Lung (tissue), 12 donors: Measurements from ENCODE around the gene CNGA1. TPM values are rescaled to one million over a fixed set of nuclear protein-coding genes. Genes with fewer than 3 reads are reported as not detected.
"Not testable (repeated sequence)": the region's sequence is repeated elsewhere in the genome, so short reads cannot be mapped to it uniquely, and the experiment has no call there.

Experiments
- ATAC-seq: fragments of 200-7000 bp; cut with Tn5 transposase; one replicate; pipeline ENCODE4 v1.9.1; 2020; ENCODE audit warnings: moderate number of reproducible peaks; ENCODE audit not compliant: insufficient read depth, low FRiP score
- DNase-seq, 3 donors: peaks; one replicate each; pipeline ENCODE4 v3.0.0-alpha.2; 2013 to 2017
- H3K27ac ChIP-seq, 2 donors: one replicate each; pipeline ENCODE4 v1.5.1; 2013; ENCODE audit warnings: mild to moderate bottlenecking in 2 of 2, moderate library complexity in 2 of 2, control low read depth in 1 of 2, inconsistent platforms in 1 of 2, low read depth in 1 of 2, low read length in 1 of 2
- H3K27me3 ChIP-seq, 3 donors: one replicate each; pipeline ENCODE4 v1.5.1; 2013; ENCODE audit warnings: low read length in 2 of 3; ENCODE audit not compliant: control insufficient read depth in 3 of 3, insufficient read depth in 3 of 3
- H3K36me3 ChIP-seq, 4 donors: one replicate each; pipeline ENCODE4 v1.5.1; 2013; ENCODE audit warnings: low read length in 4 of 4, mild to moderate bottlenecking in 1 of 4, moderate library complexity in 1 of 4; ENCODE audit not compliant: control insufficient read depth in 4 of 4, insufficient read depth in 4 of 4
- H3K4me1 ChIP-seq, 5 donors: one replicate each; pipeline ENCODE4 v1.5.1; 2013; ENCODE audit warnings: low read length in 5 of 5, mild to moderate bottlenecking in 2 of 5, moderate library complexity in 1 of 5; ENCODE audit not compliant: control insufficient read depth in 5 of 5, insufficient read depth in 5 of 5
- H3K4me3 ChIP-seq: one replicate; pipeline ENCODE4 v1.5.1; 2013; ENCODE audit warnings: mild to moderate bottlenecking, control low read depth, moderate library complexity
- H3K9ac ChIP-seq, 2 donors: one replicate each; pipeline ENCODE4 v1.5.1; 2013; ENCODE audit warnings: low read length in 2 of 2, control low read depth in 1 of 2; ENCODE audit not compliant: insufficient read depth in 1 of 2
- H3K9me3 ChIP-seq, 4 donors: one replicate each; pipeline ENCODE4 v1.5.1; 2013; ENCODE audit warnings: low read length in 3 of 4, mild to moderate bottlenecking in 1 of 4, moderate library complexity in 1 of 4; ENCODE audit not compliant: control insufficient read depth in 4 of 4, insufficient read depth in 3 of 4
- CTCF ChIP-seq: IDR thresholded peaks from 2 replicates; pipeline ENCODE4 v1.5.1; 2012; ENCODE audit warnings: mild to moderate bottlenecking; ENCODE audit errors: control extremely low read depth, extremely low read depth
- WGBS, 2 donors: extraction: QIAGEN DNeasy Blood & Tissue Kit; methylation state at CpG; one replicate each; pipeline ENCODE4 v1.1.7; 2013; 5-methylcytosine and 5-hydroxymethylcytosine counted together
- polyA plus RNA-seq, 2 donors: library from polyadenylated mRNA; stranded (reverse); fragments of 200-250 nt; gene quantifications; one replicate each; pipeline ENCODE4 v1.2.1, GENCODE V29; 2013
- total RNA-seq, 2 donors: library from RNA; depleted of rRNA in 1 of 2; stranded (reverse); fragments of >200 nt in 1 of 2; gene quantifications; one replicate each; pipeline ENCODE4 v1.2.1, GENCODE V29; 2014 to 2021
- donor health status: control.
- donor health status: control.
- donor health status: Bipolar disorder and iron deficiency.
- donor health status: healthy.
- donor health status: DM: yes; HTN: yes; CAD: no.

The CNGA1 gene
- total and polyA plus RNA-seq, 4 donors, result 0.06 to 0.48 (median 0.14) TPM

- DNase-seq (peak in 1 of 3 donors; percentile 14), ATAC-seq (no peak)
- H3K27me3 ChIP-seq, result no peaks in the 10 kb centered on the region
- H3K9ac ChIP-seq, result no peak overlapping the region
- no peaks in the 10 kb centered on the region for H3K36me3 ChIP-seq
- H3K9me3 ChIP-seq, result peaks cover 0 to 2% (median 0%) of the 10 kb centered on the region in 4 donors
- no peak overlapping the region for H3K4me3 ChIP-seq
- H3K27ac ChIP-seq, result no peak overlapping the region
- no peaks in the 10 kb centered on the region for H3K4me1 ChIP-seq
- TF ChIP-seq CTCF, result no peak
Observed at GRCh38 chr4:48008021-48008596, 8.4 kb downstream of the CNGA1 start.

DNA sequence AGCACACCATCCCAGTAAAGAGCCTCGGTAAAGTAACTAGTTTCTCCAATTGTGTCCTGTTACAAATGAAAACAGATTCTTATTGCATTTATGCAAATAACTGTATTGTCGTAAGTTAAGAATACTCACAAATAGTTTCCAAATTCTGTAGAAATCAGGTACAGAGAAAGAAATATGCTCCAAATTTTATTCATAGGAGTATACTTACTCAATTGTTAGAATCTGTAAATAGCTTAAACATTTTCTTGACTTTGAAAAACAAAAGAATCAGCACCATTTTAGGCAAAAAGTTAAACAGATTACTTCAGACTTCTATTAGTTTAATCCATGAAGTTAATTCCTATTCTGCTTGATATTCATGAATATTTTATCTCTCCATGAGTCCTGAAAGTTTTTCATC is 10.7 kb downstream of the CNGA1 start:
- no peak for DNase-seq

GRCh38 chr4:48003568-48003967 is 12.9 kb downstream of the CNGA1 start:
- H3K4me1 ChIP-seq, H3K9ac ChIP-seq, ATAC-seq, DNase-seq, H3K27ac ChIP-seq, H3K9me3 ChIP-seq, H3K4me3 ChIP-seq, H3K36me3 ChIP-seq, H3K27me3 ChIP-seq: not testable (repeated sequence)
- 64 to 86% methylated on average over 2 of the region's 2 CpGs for WGBS, 2 donors

More for the DNA sequence above, 10.7 kb downstream of the CNGA1 start:
- Histone ChIP-seq H3K9ac (no peak overlapping the region), H3K27ac (no peak overlapping the region), H3K4me3 (no peak overlapping the region), H3K9me3 (peaks cover 0 to 2% (median 0%) of the 10 kb centered on the region in 4 donors), H3K4me1 (no peaks in the 10 kb centered on the region), H3K27me3 (no peaks in the 10 kb centered on the region), H3K36me3 (no peaks in the 10 kb centered on the region)
- WGBS, 2 donors, result 98 to 99% methylated on average over 2 of the region's 2 CpGs
- TF ChIP-seq CTCF, result no peak
- no peak for ATAC-seq

- H3K27ac ChIP-seq, result no peak overlapping the region
- no peak overlapping the region for H3K4me3 ChIP-seq
- H3K9ac ChIP-seq, result no peak overlapping the region
- 95 to 100% methylated on average over 1 of the region's 1 CpG for WGBS, 2 donors
- H3K36me3 ChIP-seq, result no peaks in the 10 kb centered on the region
- H3K4me1 ChIP-seq, result no peaks in the 10 kb centered on the region
- H3K27me3 ChIP-seq, result no peaks in the 10 kb centered on the region
- ATAC-seq, result no peak
- H3K9me3 ChIP-seq, result no peaks in the 10 kb centered on the region
- no peak for TF ChIP-seq CTCF
- DNase-seq, result no peak
Observed at GRCh38 chr4:48002267-48002666, 14.2 kb downstream of the CNGA1 start.
